Endothelial cell of umbilical vein (primary cell): ENCODE results near the gene ANKH.

Experiments
- CTCF ChIP-seq, 2 donors: IDR thresholded peaks; 1 replicate in 1 of 2; 2 replicates in 1 of 2; pipeline ENCODE4 v1.5.1; 2011; ENCODE audit warnings: low read length in 2 of 2, mild to moderate bottlenecking in 2 of 2, moderate library complexity in 2 of 2, control low read depth in 1 of 2, inconsistent platforms in 1 of 2, low read depth in 1 of 2; ENCODE audit not compliant: insufficient read depth in 1 of 2; ENCODE audit errors: extremely low read depth in 1 of 2
- FOS ChIP-seq: IDR thresholded peaks from 2 replicates; pipeline ENCODE4 v1.6.1; 2011; ENCODE audit warnings: mild to moderate bottlenecking, low read length, moderate library complexity, borderline replicate concordance; ENCODE audit not compliant: insufficient read depth
- GATA2 ChIP-seq: IDR thresholded peaks from 2 replicates; pipeline ENCODE4 v1.7.0; 2011; ENCODE audit warnings: low read depth, mild to moderate bottlenecking, moderate library complexity, mixed read lengths, low read length; ENCODE audit not compliant: insufficient read length, insufficient read depth
- JUN ChIP-seq: IDR thresholded peaks from 2 replicates; pipeline ENCODE4 v1.6.1; 2011; ENCODE audit warnings: borderline replicate concordance, low read depth; ENCODE audit not compliant: insufficient read length, insufficient read depth
- MAX ChIP-seq: IDR thresholded peaks from 2 replicates; pipeline ENCODE4 v1.6.1; 2011; ENCODE audit not compliant: insufficient read depth, insufficient read length
- POLR2A ChIP-seq: IDR thresholded peaks from 2 replicates; pipeline ENCODE4 v1.6.1; 2012; ENCODE audit warnings: low read depth, mild to moderate bottlenecking, control low read depth, low read length
- POLR2AphosphoS5 ChIP-seq: IDR thresholded peaks from 2 replicates; pipeline ENCODE4 v1.6.1; 2012; ENCODE audit warnings: low read depth, mild to moderate bottlenecking, control low read depth, low read length, moderate library complexity; ENCODE audit not compliant: insufficient read depth

GRCh38 chr5:14842117-14842516 lies 29.5 kb downstream of the ANKH start:
- TF ChIP-seq POLR2A, result no peak
- no peak for TF ChIP-seq CTCF (IDR thresholded peaks at IDR 0.05; ENCODE audit: extremely low read depth in 1 of 2, insufficient read depth in 1 of 2, low read depth in 1 of 2, low read length in 2 of 2)
- no peak for TF ChIP-seq POLR2AphosphoS5
- no peak for TF ChIP-seq MAX
- TF ChIP-seq FOS, result no peak
- no peak for TF ChIP-seq JUN
- TF ChIP-seq GATA2, result no peak
